ENCODE measurements around the gene GJD3. TPM values are rescaled to one million over a fixed set of nuclear protein-coding genes. Genes with fewer than 3 reads are reported as not detected.

Gene GJD3
- total RNA-seq, 1 donor from 2014 or later, result not detected

- peak overlapping the region; percentile 67 for H3K27ac Mint-ChIP-seq
Observed at GRCh38 chr17:40362696-40363110, 1.8 kb downstream of the GJD3 start.

GRCh38 chr17:40361925-40362695 is 2.4 kb downstream of the GJD3 start:
- H3K36me3 Mint-ChIP-seq (ENCODE audit: low read depth), result peaks cover 2% of the 10 kb centered on the region
- DNase-seq, result no peak
- ATAC-seq (ENCODE audit: low read depth), result peak; percentile 20
- H3K27ac Mint-ChIP-seq, result peak overlapping the region; percentile 67
- intact Hi-C loops (cut with micrococcal nuclease), result loop anchor here (1.0 to 5.0 kb wide), 2 partner anchors 171 to 190 kb away; no protein-coding TSS in a partner anchor
- TF ChIP-seq CTCF (IDR thresholded peaks at IDR 0.05), result no peak
- H3K4me3 Mint-ChIP-seq, result peak overlapping the region; percentile 58
- peaks cover 14% of the 10 kb centered on the region for H3K27me3 Mint-ChIP-seq
- POLR2A ChIA-PET, result interaction anchor here (0.7 to 2.0 kb wide), 13 partner anchors 20 to 253 kb away, joined by 3 to 13 read pairs (median 4); partner anchors contain the start of genes CCR7 and IGFBP4
- CTCF ChIA-PET, result interaction anchor here (0.5 to 7.7 kb wide), 13 partner anchors 15 to 1286 kb away, joined by 3 to 70 read pairs (median 4); partner anchors contain the start of genes IGFBP4 and KRT24
- no peaks in the 10 kb centered on the region for H3K9me3 Mint-ChIP-seq
- peaks cover 17% of the 10 kb centered on the region for H3K4me1 Mint-ChIP-seq

More at GRCh38 chr17:40362696-40363110, 1.8 kb downstream of the GJD3 start:
- Mint-ChIP-seq H3K27me3 (peaks cover 14% of the 10 kb centered on the region), H3K4me3 (peak overlapping the region; percentile 58), H3K4me1 (peaks cover 17% of the 10 kb centered on the region), H3K9me3 (no peaks in the 10 kb centered on the region), H3K36me3 (ENCODE audit: low read depth) (no peaks in the 10 kb centered on the region)
- CTCF ChIA-PET, result interaction anchor here (0.7 to 7.7 kb wide), 11 partner anchors 16 to 257 kb away, joined by 3 to 70 read pairs (median 3); partner anchors contain the start of gene IGFBP4
- no peak for TF ChIP-seq CTCF (IDR thresholded peaks at IDR 0.05)
- DNase-seq, result peak; percentile 73
- POLR2A ChIA-PET, result interaction anchor here (0.6 to 2.0 kb wide), 12 partner anchors 20 to 253 kb away, joined by 3 to 13 read pairs (median 4); partner anchors contain the start of genes CCR7 and IGFBP4
- peak; percentile 85 for ATAC-seq (ENCODE audit: low read depth)
- intact Hi-C loops (cut with micrococcal nuclease), result loop anchor here (1.0 to 5.0 kb wide), 2 partner anchors 171 to 190 kb away; no protein-coding TSS in a partner anchor

- intact Hi-C loops (cut with micrococcal nuclease), result loop anchor here (5.0 kb wide), 1 partner anchor 191 kb away; no protein-coding TSS in a partner anchor
- H3K27ac Mint-ChIP-seq, result no peak overlapping the region
- ATAC-seq (ENCODE audit: low read depth) (no peak), DNase-seq (no peak)
- peaks cover 6% of the 10 kb centered on the region for H3K36me3 Mint-ChIP-seq (ENCODE audit: low read depth)
- H3K27me3 Mint-ChIP-seq, result peaks cover 14% of the 10 kb centered on the region
- peaks cover 17% of the 10 kb centered on the region for H3K4me1 Mint-ChIP-seq
- ChIA-PET CTCF (interaction anchor here (0.5 to 17.0 kb wide), 6 partner anchors 32 to 1287 kb away, joined by 3 to 466 read pairs (median 4); partner anchors contain the start of genes KRT24 and RARA), POLR2A (interaction anchor here (1.0 to 2.0 kb wide), 4 partner anchors 171 to 254 kb away, joined by 3 to 7 read pairs (median 3); no protein-coding TSS in a partner anchor)
- H3K9me3 Mint-ChIP-seq, result no peaks in the 10 kb centered on the region
- no peak overlapping the region for H3K4me3 Mint-ChIP-seq
- TF ChIP-seq CTCF (IDR thresholded peaks at IDR 0.05), result no peak
Observed at GRCh38 chr17:40361063-40361924, 3.2 kb downstream of the GJD3 start.

GRCh38 chr17:40360091-40360490 is 4.4 kb downstream of the GJD3 start:
- peaks cover 14% of the 10 kb centered on the region for H3K27me3 Mint-ChIP-seq
- peaks cover 21% of the 10 kb centered on the region for H3K4me1 Mint-ChIP-seq
- no peak overlapping the region for H3K4me3 Mint-ChIP-seq
- CTCF ChIA-PET, result interaction anchor here (7.7 to 17.0 kb wide), 2 partner anchors 55 to 173 kb away, joined by 70 to 466 read pairs; partner anchors contain the start of gene RARA
- POLR2A ChIA-PET, result interaction anchor here (0.6 to 1.1 kb wide), 2 partner anchors 200 to 1276 kb away, joined by 3 read pairs; no protein-coding TSS in a partner anchor
- no peak for TF ChIP-seq CTCF (IDR thresholded peaks at IDR 0.05)
- H3K36me3 Mint-ChIP-seq (ENCODE audit: low read depth), result peaks cover 13% of the 10 kb centered on the region
- H3K9me3 Mint-ChIP-seq, result no peaks in the 10 kb centered on the region
- intact Hi-C loops (cut with micrococcal nuclease), result loop anchor here (5.0 kb wide), 1 partner anchor 192 kb away; no protein-coding TSS in a partner anchor
- no peak for DNase-seq
- no peak overlapping the region for H3K27ac Mint-ChIP-seq
- no peak for ATAC-seq (ENCODE audit: low read depth)
